Ishikawa (cell line): ENCODE measurements around the gene SERBP1.

Experiments used
- EP300 ChIP-seq: IDR thresholded peaks from 2 replicates; pipeline ENCODE4 v1.6.1; 2012; ENCODE audit warnings: borderline replicate concordance
- FOXM1 ChIP-seq: IDR thresholded peaks from 2 replicates; pipeline ENCODE4 v1.6.1; 2012; ENCODE audit warnings: low read depth, borderline replicate concordance

DNA sequence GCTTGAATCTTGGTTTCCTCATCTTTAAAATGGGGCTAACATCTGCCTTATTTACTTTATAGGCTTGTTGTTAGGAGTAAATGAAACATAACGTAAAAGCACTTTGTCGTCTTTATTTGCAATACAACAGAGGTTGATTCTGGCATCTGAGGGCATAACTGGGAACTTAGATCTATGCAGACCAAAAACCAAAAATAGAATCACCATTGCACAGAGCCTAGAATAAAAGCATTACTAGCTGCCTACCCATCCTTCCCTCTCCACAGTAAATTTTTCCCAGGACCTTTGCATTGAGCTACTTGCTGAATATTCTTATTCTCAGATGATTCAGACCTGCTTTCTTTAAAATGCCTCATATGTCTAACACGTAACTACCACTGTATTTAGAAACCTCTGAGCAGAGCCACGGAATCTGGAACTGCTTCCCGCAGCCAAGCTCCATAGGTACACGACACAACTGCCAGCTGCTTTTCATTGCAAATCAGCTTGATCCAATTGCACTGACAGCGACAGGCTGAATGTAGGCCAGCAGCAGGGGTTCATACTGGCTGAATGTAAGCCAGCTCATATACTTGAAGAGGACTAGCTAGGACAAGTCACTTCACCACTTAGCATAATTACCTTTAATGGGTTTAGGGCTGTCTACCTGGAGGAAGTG is 33.2 kb upstream of the SERBP1 start:
- no peak for TF ChIP-seq EP300
- TF ChIP-seq FOXM1, result no peak
